ENCODE results near the gene SH3RF1. TPM values are rescaled to one million over a fixed set of nuclear protein-coding genes. Genes with fewer than 3 reads are reported as not detected.

Gene SH3RF1
- total and polyA plus RNA-seq, 4 donors, result 5.3 to 33.1 (median 16.3) TPM

DNA sequence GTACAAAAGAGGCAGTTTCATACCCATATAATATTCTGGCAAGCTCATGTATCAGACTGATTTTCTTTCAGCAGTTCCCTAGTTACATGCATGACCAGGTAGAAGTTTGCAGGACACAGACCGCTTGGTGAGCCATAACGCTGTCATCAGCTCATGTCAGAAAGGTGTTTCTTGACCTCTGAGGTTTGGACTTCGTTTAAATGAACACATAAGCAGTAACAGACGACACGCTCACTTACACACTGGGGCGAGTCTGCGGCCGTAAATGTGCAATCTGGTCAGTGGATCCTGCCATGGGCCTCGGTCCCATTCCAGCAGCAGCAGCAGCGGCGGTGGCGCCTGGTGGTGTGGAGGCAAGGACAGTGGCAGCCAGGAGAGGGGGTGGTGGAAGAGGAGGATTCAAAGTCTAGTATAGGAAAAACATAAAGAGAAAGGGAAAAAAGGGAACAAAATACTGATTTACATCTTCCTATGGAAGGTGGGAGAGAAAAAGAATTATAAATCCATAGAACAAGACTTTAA, 148.8 kb downstream of the SH3RF1 start:
- ATAC-seq (ENCODE audit: insufficient read depth, low FRiP score) (no peak), DNase-seq (no peak)
- no peaks in the 10 kb centered on the region for H3K9me3 ChIP-seq (ENCODE audit: control insufficient read depth in 4 of 4, insufficient read depth in 3 of 4, low read length in 3 of 4)
- TF ChIP-seq, protein P1, sequence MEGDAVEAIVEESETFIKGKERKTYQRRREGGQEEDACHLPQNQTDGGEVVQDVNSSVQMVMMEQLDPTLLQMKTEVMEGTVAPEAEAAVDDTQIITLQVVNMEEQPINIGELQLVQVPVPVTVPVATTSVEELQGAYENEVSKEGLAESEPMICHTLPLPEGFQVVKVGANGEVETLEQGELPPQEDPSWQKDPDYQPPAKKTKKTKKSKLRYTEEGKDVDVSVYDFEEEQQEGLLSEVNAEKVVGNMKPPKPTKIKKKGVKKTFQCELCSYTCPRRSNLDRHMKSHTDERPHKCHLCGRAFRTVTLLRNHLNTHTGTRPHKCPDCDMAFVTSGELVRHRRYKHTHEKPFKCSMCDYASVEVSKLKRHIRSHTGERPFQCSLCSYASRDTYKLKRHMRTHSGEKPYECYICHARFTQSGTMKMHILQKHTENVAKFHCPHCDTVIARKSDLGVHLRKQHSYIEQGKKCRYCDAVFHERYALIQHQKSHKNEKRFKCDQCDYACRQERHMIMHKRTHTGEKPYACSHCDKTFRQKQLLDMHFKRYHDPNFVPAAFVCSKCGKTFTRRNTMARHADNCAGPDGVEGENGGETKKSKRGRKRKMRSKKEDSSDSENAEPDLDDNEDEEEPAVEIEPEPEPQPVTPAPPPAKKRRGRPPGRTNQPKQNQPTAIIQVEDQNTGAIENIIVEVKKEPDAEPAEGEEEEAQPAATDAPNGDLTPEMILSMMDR (IDR thresholded peaks at IDR 0.05; ENCODE audit: control extremely low read depth, extremely low read depth), result no peak
- H3K9ac ChIP-seq (ENCODE audit: insufficient read depth in 1 of 2, low read length in 2 of 2), result no peak overlapping the region
- H3K4me3 ChIP-seq, result no peak overlapping the region
- no peak overlapping the region for H3K27ac ChIP-seq (ENCODE audit: low read depth in 1 of 2, low read length in 1 of 2)
- no peaks in the 10 kb centered on the region for H3K4me1 ChIP-seq (ENCODE audit: control insufficient read depth in 5 of 5, insufficient read depth in 5 of 5, low read length in 5 of 5)
- H3K36me3 ChIP-seq (ENCODE audit: control insufficient read depth in 4 of 4, insufficient read depth in 4 of 4, low read length in 4 of 4), result peaks cover 8 to 30% (median 21%) of the 10 kb centered on the region in 4 donors
- no peaks in the 10 kb centered on the region for H3K27me3 ChIP-seq (ENCODE audit: control insufficient read depth in 3 of 3, insufficient read depth in 3 of 3, low read length in 2 of 3)
- WGBS, 2 donors, result 97 to 98% methylated on average over 12 of the region's 12 CpGs

DNA sequence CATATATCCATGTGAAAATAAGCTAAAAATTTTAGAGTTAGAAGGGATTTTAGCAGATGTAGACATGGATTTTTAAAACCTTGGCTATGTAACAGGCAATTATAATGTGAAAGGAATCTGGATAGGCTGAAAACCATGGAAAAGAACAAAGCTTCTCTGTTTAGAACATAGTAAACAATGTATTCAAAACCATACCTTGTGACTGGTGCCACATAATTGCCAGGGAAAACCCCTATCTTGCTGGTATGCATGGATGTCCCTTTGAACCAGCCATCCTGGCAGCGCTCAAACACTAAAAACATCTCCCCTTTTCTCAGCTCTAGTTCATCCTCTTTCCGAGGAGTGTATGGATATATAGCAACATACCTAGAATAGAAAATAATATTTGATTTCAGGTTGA, 150.1 kb downstream of the SH3RF1 start:
- no peaks in the 10 kb centered on the region for H3K27me3 ChIP-seq (ENCODE audit: control insufficient read depth in 3 of 3, insufficient read depth in 3 of 3, low read length in 2 of 3)
- no peak overlapping the region for H3K4me3 ChIP-seq
- ATAC-seq (ENCODE audit: insufficient read depth, low FRiP score), result no peak
- H3K9me3 ChIP-seq (ENCODE audit: control insufficient read depth in 4 of 4, insufficient read depth in 3 of 4, low read length in 3 of 4), result no peaks in the 10 kb centered on the region
- H3K4me1 ChIP-seq (ENCODE audit: control insufficient read depth in 5 of 5, insufficient read depth in 5 of 5, low read length in 5 of 5), result peaks cover 0 to 3% (median 0%) of the 10 kb centered on the region in 5 donors
- WGBS, 2 donors, result 92 to 95% methylated on average over 2 of the region's 2 CpGs
- H3K9ac ChIP-seq (ENCODE audit: insufficient read depth in 1 of 2, low read length in 2 of 2), result no peak overlapping the region
- no peak overlapping the region for H3K27ac ChIP-seq (ENCODE audit: low read depth in 1 of 2, low read length in 1 of 2)
- no peak for DNase-seq
- TF ChIP-seq, protein P1 (IDR thresholded peaks at IDR 0.05; ENCODE audit: control extremely low read depth, extremely low read depth), result no peak
- H3K36me3 ChIP-seq (ENCODE audit: control insufficient read depth in 4 of 4, insufficient read depth in 4 of 4, low read length in 4 of 4), result peaks cover 16 to 38% (median 26%) of the 10 kb centered on the region in 4 donors

DNA sequence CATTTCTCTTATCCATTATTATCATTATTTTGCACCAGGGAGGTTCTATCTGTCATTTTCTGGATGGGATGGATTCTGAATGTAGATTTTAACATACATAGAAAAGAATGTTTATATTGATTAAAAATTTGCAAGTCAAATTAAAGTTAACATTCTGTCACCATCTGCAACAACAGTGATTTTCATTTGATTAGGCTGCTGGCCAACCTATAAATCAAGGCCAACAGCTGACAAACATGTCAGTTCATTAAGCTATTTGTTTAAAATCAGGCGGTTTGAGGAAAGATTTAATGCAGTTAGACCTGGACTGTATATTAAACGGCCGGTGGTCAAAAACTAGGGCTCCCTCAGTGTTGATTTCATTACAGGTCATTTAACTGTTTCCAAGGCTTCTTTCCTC, 151.2 kb downstream of the SH3RF1 start:
- Histone ChIP-seq H3K27me3 (ENCODE audit: control insufficient read depth in 3 of 3, insufficient read depth in 3 of 3, low read length in 2 of 3) (no peaks in the 10 kb centered on the region), H3K4me3 (no peak overlapping the region), H3K36me3 (ENCODE audit: control insufficient read depth in 4 of 4, insufficient read depth in 4 of 4, low read length in 4 of 4) (peaks cover 13 to 41% (median 28%) of the 10 kb centered on the region in 4 donors), H3K9ac (ENCODE audit: insufficient read depth in 1 of 2, low read length in 2 of 2) (no peak overlapping the region), H3K4me1 (ENCODE audit: control insufficient read depth in 5 of 5, insufficient read depth in 5 of 5, low read length in 5 of 5) (peaks cover 0 to 4% (median 0%) of the 10 kb centered on the region in 5 donors), H3K27ac (ENCODE audit: low read depth in 1 of 2, low read length in 1 of 2) (no peak overlapping the region), H3K9me3 (ENCODE audit: control insufficient read depth in 4 of 4, insufficient read depth in 3 of 4, low read length in 3 of 4) (no peaks in the 10 kb centered on the region)
- DNase-seq, result no peak
- TF ChIP-seq, protein P1 (IDR thresholded peaks at IDR 0.05; ENCODE audit: control extremely low read depth, extremely low read depth), result no peak
- ATAC-seq (ENCODE audit: insufficient read depth, low FRiP score), result no peak
- 83 to 93% methylated on average over 3 of the region's 3 CpGs for WGBS, 2 donors

DNA sequence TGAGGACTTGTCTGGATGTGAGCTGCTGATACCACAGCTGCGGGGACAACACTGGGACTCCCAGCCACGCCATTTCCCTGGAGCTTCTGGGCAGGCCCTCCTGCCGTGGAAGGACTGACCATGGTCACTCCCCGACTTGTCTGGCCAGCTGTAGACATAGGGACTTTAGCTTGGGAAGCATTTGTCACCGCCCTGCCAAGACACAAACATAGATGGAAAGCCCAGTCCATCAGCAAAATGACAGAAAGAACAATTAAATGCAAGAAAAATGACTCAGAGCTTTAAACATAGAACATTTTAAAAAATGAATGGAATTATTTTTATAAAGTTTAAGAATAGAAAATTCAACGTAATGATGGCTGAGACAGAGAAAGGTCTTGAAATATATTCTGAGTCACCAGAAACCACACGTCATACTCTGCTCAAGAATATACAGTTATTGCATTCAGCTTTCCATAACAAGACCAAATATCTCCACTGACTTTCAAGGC, 153.1 kb downstream of the SH3RF1 start:
- H3K27me3 ChIP-seq (ENCODE audit: control insufficient read depth in 3 of 3, insufficient read depth in 3 of 3, low read length in 2 of 3), result no peaks in the 10 kb centered on the region
- H3K4me3 ChIP-seq, result no peak overlapping the region
- WGBS, 2 donors, result 91 to 96% methylated on average over 7 of the region's 7 CpGs
- H3K9me3 ChIP-seq (ENCODE audit: control insufficient read depth in 4 of 4, insufficient read depth in 3 of 4, low read length in 3 of 4), result no peaks in the 10 kb centered on the region
- no peak overlapping the region for H3K9ac ChIP-seq (ENCODE audit: insufficient read depth in 1 of 2, low read length in 2 of 2)
- TF ChIP-seq, protein P1 (IDR thresholded peaks at IDR 0.05; ENCODE audit: control extremely low read depth, extremely low read depth), result no peak
- ATAC-seq (ENCODE audit: insufficient read depth, low FRiP score) (no peak), DNase-seq (no peak)
- H3K27ac ChIP-seq (ENCODE audit: low read depth in 1 of 2, low read length in 1 of 2), result no peak overlapping the region
- peaks cover 11 to 50% (median 32%) of the 10 kb centered on the region in 4 donors for H3K36me3 ChIP-seq (ENCODE audit: control insufficient read depth in 4 of 4, insufficient read depth in 4 of 4, low read length in 4 of 4)
- H3K4me1 ChIP-seq (ENCODE audit: control insufficient read depth in 5 of 5, insufficient read depth in 5 of 5, low read length in 5 of 5), result peaks cover 0 to 4% (median 0%) of the 10 kb centered on the region in 5 donors

Data from lung (tissue), 12 donors.